ENCODE measurements around the gene PTPRM. TPM values are rescaled to one million over a fixed set of nuclear protein-coding genes. Genes with fewer than 3 reads are reported as not detected.
A peak's percentile ranks its signal among the peaks of the same experiment; 100 is the strongest.

Gene PTPRM
- polyA plus RNA-seq, 1 of the 3 experiments (the other 2 are of a cell fraction): 16.0 TPM

GRCh38 chr18:7746106-7746505 lies 179.0 kb downstream of the PTPRM start (continued):
- TF ChIP-seq YY1 (IDR thresholded peaks at IDR 0.05; ENCODE audit: low read depth): no peak
- no peak for TF ChIP-seq FOSL2 (IDR thresholded peaks at IDR 0.05; ENCODE audit: borderline replicate concordance, low read depth)
- no peak for TF ChIP-seq RXRA (IDR thresholded peaks at IDR 0.05; ENCODE audit: borderline replicate concordance, low read depth)
- TF ChIP-seq CHD2 (IDR thresholded peaks at IDR 0.05; ENCODE audit: low read length, partially characterized antibody): no peak
- TF ChIP-seq JUND (IDR thresholded peaks at IDR 0.05): no peak
- TF ChIP-seq ELF1 (IDR thresholded peaks at IDR 0.05): no peak
- no peak for TF ChIP-seq TCF12 (IDR thresholded peaks at IDR 0.05)
- no peak for TF ChIP-seq FOXM1 (IDR thresholded peaks at IDR 0.05; ENCODE audit: low read depth)
- no peak for TF ChIP-seq REST (IDR thresholded peaks at IDR 0.05; ENCODE audit: low read depth, low read length)
- TF ChIP-seq RCOR1 (IDR thresholded peaks at IDR 0.05; ENCODE audit: low read length): no peak

- Histone ChIP-seq H3K27me3 (ENCODE audit: insufficient read depth) (no peaks in the 10 kb centered on the region), H3K27ac (ENCODE audit: low read depth in 2 of 2, low read length in 1 of 2) (peak overlapping the region in 1 of 2 experiments; percentile 39; a peak in 2 of 4 replicates), H3K4me1 (ENCODE audit: control insufficient read depth in 1 of 2, insufficient read depth in 2 of 2, low read depth in 1 of 2, low read length in 1 of 2) (peaks cover 0 to 12% of the 10 kb centered on the region in 2 experiments; a peak in 2 of 4 replicates), H3K4me3 (ENCODE audit: low read depth in 2 of 2, low read length in 1 of 2) (no peak overlapping the region), H3K9me2 (no peaks in the 10 kb centered on the region), H3K9ac (no peak overlapping the region), H3K4me2 (no peak overlapping the region), H3F3A (replicated peaks; ENCODE audit: insufficient read depth) (no peaks in the 10 kb centered on the region), H3K36me3 (replicated peaks in 1 of 2; ENCODE audit: control insufficient read depth in 1 of 2, insufficient read depth in 2 of 2, low read length in 1 of 2) (no peaks in the 10 kb centered on the region), H4K20me1 (ENCODE audit: insufficient read depth) (no peaks in the 10 kb centered on the region), H3K9me3 (no peaks in the 10 kb centered on the region), H3K79me2 (ENCODE audit: insufficient read depth) (no peaks in the 10 kb centered on the region), H2AFZ (ENCODE audit: low read depth) (no peak overlapping the region)
- ChIA-PET POLR2A (no interaction called here), CTCF (interaction anchor here (1.1 kb wide), 1 partner anchor 15 kb away, joined by 3 read pairs; no protein-coding TSS in a partner anchor)
- TF ChIP-seq CHD2 (IDR thresholded peaks at IDR 0.05; ENCODE audit: low read length, partially characterized antibody) (no peak), TCF12 (IDR thresholded peaks at IDR 0.05) (no peak), POLR2AphosphoS5 (IDR thresholded peaks at IDR 0.05; ENCODE audit: low read depth, low read length) (no peak), RCOR1 (IDR thresholded peaks at IDR 0.05; ENCODE audit: low read length) (no peak), FOXJ3 (CRISPR knock-in tag; IDR thresholded peaks at IDR 0.05) (no peak), SMC3 (IDR thresholded peaks at IDR 0.05; ENCODE audit: low read depth, low read length) (no peak), JUND (IDR thresholded peaks at IDR 0.05) (no peak), TEAD4 (IDR thresholded peaks at IDR 0.05; ENCODE audit: borderline replicate concordance, insufficient read depth) (no peak)
- WGBS (ENCODE audit: low lambda C conversion rate): 37% methylated on average over 4 of the region's 4 CpGs
- no peak for DNase-seq
Measured at GRCh38 chr18:7748251-7749007, 181.3 kb downstream of the PTPRM start.
